CD4-positive, alpha-beta T cell (primary cell): Measurements from ENCODE around the gene MAN2A1. TPM values are rescaled to one million over a fixed set of nuclear protein-coding genes. Genes with fewer than 3 reads are reported as not detected.

Experiments used
- ATAC-seq: fragments of 200-7000 bp; cut with Tn5 transposase; one replicate; pipeline ENCODE4 v1.10.0; 2022; ENCODE audit warnings: mild to moderate bottlenecking; ENCODE audit not compliant: poor library complexity
- CTCF ChIA-PET: fragments of 350-600 bp; sonication (Branson Sonifier 250); formaldehyde crosslinking; loops from one replicate; lab custom pipeline; 2021; ENCODE audit warnings: antibody characterized with exemption, inconsistent platforms; lab: Charles Lee
- POLR2A ChIA-PET: fragments of 350-600 bp; sonication (Branson Sonifier 250); formaldehyde crosslinking; loops from one replicate; lab custom pipeline; 2021; ENCODE audit warnings: antibody characterized with exemption, inconsistent platforms; lab: Charles Lee
- DNase-seq, 14 experiments: peaks; one replicate each; pipeline ENCODE4 v3.0.0-alpha.2; 2013 to 2020; ENCODE audit warnings: mixed read lengths in 2 of 14
- H3K27ac ChIP-seq, 2 donors: one replicate each; pipeline versions ENCODE4 v1.5.1 to v1.7.0; 2013; ENCODE audit warnings: low read length in 2 of 2, low read depth in 1 of 2, mild to moderate bottlenecking in 1 of 2
- H3K27me3 ChIP-seq, 2 experiments: 1 replicate in 1 of 2; 2 replicates in 1 of 2; pipeline versions ENCODE4 v1.6.1 to v1.7.0; 2013; ENCODE audit warnings: low read length in 2 of 2, control low read depth in 1 of 2, mild to moderate bottlenecking in 1 of 2, moderate library complexity in 1 of 2; ENCODE audit not compliant: insufficient read depth in 2 of 2, control insufficient read depth in 1 of 2
- H3K36me3 ChIP-seq: one replicate; pipeline ENCODE4 v1.6.1; 2013; ENCODE audit warnings: low read length, control low read depth; ENCODE audit not compliant: insufficient read depth
- H3K4me1 ChIP-seq: one replicate; pipeline ENCODE4 v1.6.1; 2013; ENCODE audit warnings: low read length, control low read depth; ENCODE audit not compliant: insufficient read depth
- H3K4me3 ChIP-seq: one replicate; pipeline ENCODE4 v1.5.1; 2013; ENCODE audit warnings: mild to moderate bottlenecking, low read length, moderate library complexity
- H3K9me3 ChIP-seq, 2 experiments: 1 replicate in 1 of 2; 2 replicates in 1 of 2; pipeline versions ENCODE4 v1.6.1 to v1.7.0; 2013; ENCODE audit warnings: low read length in 2 of 2, mild to moderate bottlenecking in 2 of 2, control low read depth in 1 of 2, moderate library complexity in 1 of 2; ENCODE audit not compliant: control insufficient read depth in 1 of 2, insufficient read depth in 1 of 2
- H3K27ac Mint-ChIP-seq: one replicate; pipeline ENCODE4 v1.8.0; 2020; ENCODE audit warnings: mixed read lengths
- H3K27me3 Mint-ChIP-seq: one replicate; pipeline ENCODE4 v1.8.0; 2021; ENCODE audit warnings: mixed read lengths
- H3K36me3 Mint-ChIP-seq: one replicate; pipeline ENCODE4 v1.8.0; 2021; ENCODE audit warnings: low read depth, mixed read lengths
- H3K4me1 Mint-ChIP-seq: one replicate; pipeline ENCODE4 v1.8.0; 2021; ENCODE audit warnings: low read depth, mixed read lengths
- H3K4me3 Mint-ChIP-seq: one replicate; pipeline ENCODE4 v1.8.0; 2020; ENCODE audit warnings: mild to moderate bottlenecking, mixed read lengths
- H3K9me3 Mint-ChIP-seq: one replicate; pipeline ENCODE4 v1.8.0; 2020; ENCODE audit warnings: mixed read lengths
- intact Hi-C, 2 experiments: fragments of 100-400 bp; cut with DNase I in 1 of 2; cut with micrococcal nuclease in 1 of 2; formaldehyde crosslinking; loops; one replicate each; pipeline versions ENCODE4 v1.15.1 to v1.9.0; 2023 to 2025; cut with DNase I, micrococcal nuclease
- total RNA-seq, 174 experiments: library from RNA in 2 of 174; stranded (reverse) in 2 of 174; gene quantifications; one replicate each; pipeline ENCODE4 v1.2.3 and lab custom pipeline; 2021 to 2026
- TF ChIP-seq, protein P1 (sequence below): fragments of 200-600 bp; IDR thresholded peaks from one replicate; pipeline ENCODE4 v1.8.0; 2022; ENCODE audit warnings: antibody characterized with exemption, mild to moderate bottlenecking

The MAN2A1 gene
- total RNA-seq, 2 experiments from 2014 or later = 50.6 to 52.7 TPM

DNA sequence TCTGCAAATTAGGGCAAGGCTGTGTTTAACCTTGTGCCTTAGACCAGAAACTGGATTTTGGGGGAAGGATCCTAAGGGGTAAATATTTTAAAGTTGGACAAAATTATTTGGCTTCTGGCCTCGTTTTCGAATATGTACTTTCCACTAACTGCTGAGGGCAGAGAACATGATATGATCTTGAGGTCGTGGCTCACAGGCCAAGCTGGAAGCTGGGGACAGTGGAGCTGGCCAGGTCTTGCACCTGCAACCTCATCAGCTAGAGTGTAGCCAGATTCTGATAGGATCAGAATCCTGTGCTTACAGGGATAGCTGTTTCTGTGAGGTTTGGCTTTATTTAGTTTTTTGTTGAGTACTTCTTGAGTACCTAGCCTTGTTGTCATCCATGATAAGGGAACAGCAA is 24.9 kb downstream of the MAN2A1 start:
- H3K4me3 ChIP-seq = no peak overlapping the region
- no peaks in the 10 kb centered on the region for H3K27me3 Mint-ChIP-seq
- H3K4me3 Mint-ChIP-seq = no peak overlapping the region
- ChIA-PET CTCF (interaction anchor here (0.7 kb wide), 1 partner anchor 16 kb away, joined by 4 read pairs; no protein-coding TSS in a partner anchor), POLR2A (interaction anchor here (1.2 kb wide), 1 partner anchor 16 kb away, joined by 3 read pairs; no protein-coding TSS in a partner anchor)
- DNase-seq (no peak), ATAC-seq (no peak)
- TF ChIP-seq, protein P1, sequence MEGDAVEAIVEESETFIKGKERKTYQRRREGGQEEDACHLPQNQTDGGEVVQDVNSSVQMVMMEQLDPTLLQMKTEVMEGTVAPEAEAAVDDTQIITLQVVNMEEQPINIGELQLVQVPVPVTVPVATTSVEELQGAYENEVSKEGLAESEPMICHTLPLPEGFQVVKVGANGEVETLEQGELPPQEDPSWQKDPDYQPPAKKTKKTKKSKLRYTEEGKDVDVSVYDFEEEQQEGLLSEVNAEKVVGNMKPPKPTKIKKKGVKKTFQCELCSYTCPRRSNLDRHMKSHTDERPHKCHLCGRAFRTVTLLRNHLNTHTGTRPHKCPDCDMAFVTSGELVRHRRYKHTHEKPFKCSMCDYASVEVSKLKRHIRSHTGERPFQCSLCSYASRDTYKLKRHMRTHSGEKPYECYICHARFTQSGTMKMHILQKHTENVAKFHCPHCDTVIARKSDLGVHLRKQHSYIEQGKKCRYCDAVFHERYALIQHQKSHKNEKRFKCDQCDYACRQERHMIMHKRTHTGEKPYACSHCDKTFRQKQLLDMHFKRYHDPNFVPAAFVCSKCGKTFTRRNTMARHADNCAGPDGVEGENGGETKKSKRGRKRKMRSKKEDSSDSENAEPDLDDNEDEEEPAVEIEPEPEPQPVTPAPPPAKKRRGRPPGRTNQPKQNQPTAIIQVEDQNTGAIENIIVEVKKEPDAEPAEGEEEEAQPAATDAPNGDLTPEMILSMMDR = no peak
- H3K27ac ChIP-seq = no peak overlapping the region
- no peaks in the 10 kb centered on the region for H3K9me3 ChIP-seq
- no peak overlapping the region for H3K27ac Mint-ChIP-seq
- no peaks in the 10 kb centered on the region for H3K9me3 Mint-ChIP-seq
- peaks cover 57% of the 10 kb centered on the region for H3K36me3 Mint-ChIP-seq
- peaks cover 41% of the 10 kb centered on the region for H3K36me3 ChIP-seq
- H3K4me1 Mint-ChIP-seq = peaks cover 68% of the 10 kb centered on the region
- H3K4me1 ChIP-seq = peaks cover 5% of the 10 kb centered on the region
- no peaks in the 10 kb centered on the region for H3K27me3 ChIP-seq
- intact Hi-C loops = no loop called here

GRCh38 chr5:109718216-109718615 is 28.5 kb downstream of the MAN2A1 start:
- no peaks in the 10 kb centered on the region for H3K4me1 ChIP-seq
- TF ChIP-seq, protein P1 = no peak
- H3K36me3 ChIP-seq = peaks cover 40% of the 10 kb centered on the region
- H3K36me3 Mint-ChIP-seq = peaks cover 78% of the 10 kb centered on the region
- no peak overlapping the region for H3K4me3 Mint-ChIP-seq
- H3K9me3 Mint-ChIP-seq = no peaks in the 10 kb centered on the region
- no peaks in the 10 kb centered on the region for H3K27me3 ChIP-seq
- H3K27ac ChIP-seq = no peak overlapping the region
- H3K9me3 ChIP-seq = no peaks in the 10 kb centered on the region
- POLR2A ChIA-PET = no interaction called here
- intact Hi-C loops = no loop called here
- H3K27ac Mint-ChIP-seq = no peak overlapping the region
- peaks cover 59% of the 10 kb centered on the region for H3K4me1 Mint-ChIP-seq
- no peak overlapping the region for H3K4me3 ChIP-seq
- CTCF ChIA-PET = interaction anchor here (0.6 to 1.2 kb wide), 3 partner anchors 12 to 38 kb away, joined by 3 to 4 read pairs (median 3); no protein-coding TSS in a partner anchor
- no peak for ATAC-seq
- no peaks in the 10 kb centered on the region for H3K27me3 Mint-ChIP-seq
- DNase-seq = no peak

GRCh38 chr5:109718632-109719031 is 28.9 kb downstream of the MAN2A1 start:
- Histone ChIP-seq H3K27ac (no peak overlapping the region), H3K9me3 (no peaks in the 10 kb centered on the region), H3K4me3 (no peak overlapping the region), H3K4me1 (no peaks in the 10 kb centered on the region), H3K27me3 (no peaks in the 10 kb centered on the region), H3K36me3 (peaks cover 37% of the 10 kb centered on the region)
- TF ChIP-seq, protein P1 = no peak
- ATAC-seq (no peak), DNase-seq (no peak)
- no peaks in the 10 kb centered on the region for H3K27me3 Mint-ChIP-seq
- ChIA-PET POLR2A (no interaction called here), CTCF (interaction anchor here (0.6 to 1.2 kb wide), 3 partner anchors 12 to 38 kb away, joined by 3 to 4 read pairs (median 3); no protein-coding TSS in a partner anchor)
- intact Hi-C loops = no loop called here
- H3K27ac Mint-ChIP-seq = no peak overlapping the region
- H3K4me3 Mint-ChIP-seq = no peak overlapping the region
- H3K9me3 Mint-ChIP-seq = no peaks in the 10 kb centered on the region
- peaks cover 79% of the 10 kb centered on the region for H3K36me3 Mint-ChIP-seq
- peaks cover 59% of the 10 kb centered on the region for H3K4me1 Mint-ChIP-seq
